ENCODE measurements around the gene TRIM66.

- TF ChIP-seq CTCF (IDR thresholded peaks at IDR 0.05): no peak
- no peak for TF ChIP-seq POLR2A (IDR thresholded peaks at IDR 0.05)
Observed at GRCh38 chr11:8722809-8723208, 40.3 kb upstream of the TRIM66 start.

Measured in thyroid gland (tissue), 4 donors.